Left ventricle myocardium inferior (tissue), 1 donor: ENCODE data around the gene PKHD1. TPM values are rescaled to one million over a fixed set of nuclear protein-coding genes. Genes with fewer than 3 reads are reported as not detected.

Experiments used
- DNase-seq: peaks from one replicate; pipeline ENCODE4 v3.0.0-alpha.2; 2020
- H3K27ac ChIP-seq: fragments of 200-600 bp; replicated peaks from 2 replicates; pipeline ENCODE4 v1.8.0; 2021
- H3K27me3 ChIP-seq: fragments of 200-600 bp; 2 replicates; pipeline ENCODE4 v1.8.0; 2021; ENCODE audit warnings: low read depth
- H3K36me3 ChIP-seq: fragments of 200-600 bp; 2 replicates; pipeline ENCODE4 v1.8.0; 2021
- H3K4me1 ChIP-seq: fragments of 200-600 bp; 2 replicates; pipeline ENCODE4 v1.8.0; 2021
- H3K4me3 ChIP-seq: fragments of 200-600 bp; 2 replicates; pipeline ENCODE4 v1.8.0; 2021; ENCODE audit warnings: mild to moderate bottlenecking, moderate library complexity
- H3K9me3 ChIP-seq: fragments of 200-600 bp; replicated peaks from 2 replicates; pipeline ENCODE4 v1.8.0; 2021
- intact Hi-C: fragments of 100-400 bp; cut with micrococcal nuclease; formaldehyde crosslinking; loops from one replicate; pipeline ENCODE4 v1.11.0; 2022
- total RNA-seq: library from RNA; stranded (reverse); fragmentation: NEBNext Ultra II Directional; extraction: Animal tissue kit (Norgen Biotek cat#: 25700); gene quantifications from one replicate; pipeline ENCODE4 v1.2.1, GENCODE V29; 2021
- TF ChIP-seq, protein P1 (sequence below): fragments of 200-600 bp; IDR thresholded peaks from 2 replicates; pipeline ENCODE4 v1.8.0; 2021; ENCODE audit warnings: antibody characterized with exemption, mild to moderate bottlenecking, borderline replicate concordance
- donor health status: DM: no; HTN: yes; CAD: no; lungs with severe emphysema.

PKHD1 gene
- total RNA-seq, 1 donor from 2014 or later, result not detected

DNA sequence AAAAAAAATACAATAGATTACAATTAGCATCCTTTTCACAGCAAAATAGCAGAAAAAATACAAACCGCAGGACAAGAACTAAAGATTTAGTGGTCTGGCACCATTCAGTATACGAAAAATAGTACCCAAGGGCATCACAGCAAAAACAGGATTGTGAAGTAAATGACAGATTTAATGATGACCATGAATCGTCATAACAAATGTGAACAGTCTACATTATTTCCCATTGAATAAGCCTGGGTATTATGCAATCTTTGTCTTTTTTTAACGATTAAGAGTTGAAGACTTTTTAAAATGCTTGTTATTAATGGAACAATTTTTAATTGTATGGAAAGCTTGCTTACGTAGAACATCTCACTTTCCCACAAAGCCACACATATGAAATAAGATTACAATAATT is 432.8 kb downstream of the PKHD1 start:
- DNase-seq, result no peak
- intact Hi-C loops, result no loop called here

DNA sequence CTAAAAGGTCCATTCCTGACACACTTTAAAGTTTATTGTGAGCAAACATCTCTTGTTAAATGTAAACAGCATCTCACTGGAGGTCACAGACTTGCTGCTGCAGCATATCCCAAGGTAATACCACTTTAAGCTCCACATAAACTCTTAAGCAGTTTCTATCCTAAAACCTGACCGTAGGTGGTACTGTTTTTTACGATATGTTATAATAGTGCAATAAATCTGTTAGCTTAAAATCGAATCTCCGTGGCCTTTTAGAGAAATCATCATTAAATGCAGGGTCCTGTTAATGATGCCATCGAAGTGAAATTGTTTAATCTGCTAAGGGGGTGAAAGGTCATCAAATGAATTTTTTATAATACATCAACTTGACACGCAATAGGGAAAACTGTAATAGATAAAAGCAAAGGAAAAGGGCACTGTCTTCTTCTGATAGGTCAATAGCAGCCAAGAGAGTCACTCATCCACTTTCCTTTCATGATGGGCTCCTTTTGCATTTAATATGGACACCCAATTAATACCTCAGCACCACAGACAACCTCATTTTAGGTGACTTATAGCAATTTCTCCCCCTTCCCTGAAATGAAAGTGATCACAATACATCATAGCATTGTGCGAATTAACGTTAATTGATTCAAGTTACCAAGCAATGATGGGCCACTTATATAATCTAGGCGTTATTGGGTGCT is 436.1 kb downstream of the PKHD1 start:
- H3K36me3 ChIP-seq, result no peaks in the 10 kb centered on the region
- TF ChIP-seq, protein P1, sequence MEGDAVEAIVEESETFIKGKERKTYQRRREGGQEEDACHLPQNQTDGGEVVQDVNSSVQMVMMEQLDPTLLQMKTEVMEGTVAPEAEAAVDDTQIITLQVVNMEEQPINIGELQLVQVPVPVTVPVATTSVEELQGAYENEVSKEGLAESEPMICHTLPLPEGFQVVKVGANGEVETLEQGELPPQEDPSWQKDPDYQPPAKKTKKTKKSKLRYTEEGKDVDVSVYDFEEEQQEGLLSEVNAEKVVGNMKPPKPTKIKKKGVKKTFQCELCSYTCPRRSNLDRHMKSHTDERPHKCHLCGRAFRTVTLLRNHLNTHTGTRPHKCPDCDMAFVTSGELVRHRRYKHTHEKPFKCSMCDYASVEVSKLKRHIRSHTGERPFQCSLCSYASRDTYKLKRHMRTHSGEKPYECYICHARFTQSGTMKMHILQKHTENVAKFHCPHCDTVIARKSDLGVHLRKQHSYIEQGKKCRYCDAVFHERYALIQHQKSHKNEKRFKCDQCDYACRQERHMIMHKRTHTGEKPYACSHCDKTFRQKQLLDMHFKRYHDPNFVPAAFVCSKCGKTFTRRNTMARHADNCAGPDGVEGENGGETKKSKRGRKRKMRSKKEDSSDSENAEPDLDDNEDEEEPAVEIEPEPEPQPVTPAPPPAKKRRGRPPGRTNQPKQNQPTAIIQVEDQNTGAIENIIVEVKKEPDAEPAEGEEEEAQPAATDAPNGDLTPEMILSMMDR, result no peak
- no peaks in the 10 kb centered on the region for H3K9me3 ChIP-seq
- no peak overlapping the region for H3K4me3 ChIP-seq
- DNase-seq, result no peak
- no peaks in the 10 kb centered on the region for H3K4me1 ChIP-seq
- H3K27me3 ChIP-seq, result no peaks in the 10 kb centered on the region
- no peak overlapping the region for H3K27ac ChIP-seq
- intact Hi-C loops, result no loop called here

More for the DNA sequence above, 432.8 kb downstream of the PKHD1 start:
- TF ChIP-seq, protein P1, result no peak
- Histone ChIP-seq H3K36me3 (no peaks in the 10 kb centered on the region), H3K9me3 (no peaks in the 10 kb centered on the region), H3K27me3 (no peaks in the 10 kb centered on the region), H3K4me3 (no peak overlapping the region), H3K4me1 (no peaks in the 10 kb centered on the region), H3K27ac (no peak overlapping the region)

DNA sequence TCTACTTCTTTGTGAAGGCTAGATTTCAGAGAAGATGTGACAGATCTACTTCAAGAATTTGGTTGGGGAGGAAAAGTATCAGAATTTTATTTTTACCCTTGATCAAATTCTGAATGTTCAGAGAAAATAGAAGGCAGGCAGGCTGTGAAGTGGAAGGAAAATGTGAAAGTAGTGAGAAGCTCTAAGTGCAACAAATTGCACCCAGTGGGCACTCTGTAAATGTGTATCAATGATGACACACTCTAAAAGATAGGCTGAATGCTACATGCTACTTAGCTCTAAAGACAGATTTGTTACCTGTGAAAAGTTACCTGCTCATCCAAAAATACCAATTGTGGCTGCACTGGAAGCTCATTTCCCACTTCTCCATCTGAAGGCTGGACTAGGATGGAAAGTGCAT is 438.6 kb downstream of the PKHD1 start:
- H3K36me3 ChIP-seq, result no peaks in the 10 kb centered on the region
- no peaks in the 10 kb centered on the region for H3K27me3 ChIP-seq
- H3K4me1 ChIP-seq, result no peaks in the 10 kb centered on the region
- no peak for DNase-seq
- TF ChIP-seq, protein P1, result no peak
- no peaks in the 10 kb centered on the region for H3K9me3 ChIP-seq
- H3K27ac ChIP-seq, result no peak overlapping the region
- H3K4me3 ChIP-seq, result no peak overlapping the region
- intact Hi-C loops, result no loop called here

DNA sequence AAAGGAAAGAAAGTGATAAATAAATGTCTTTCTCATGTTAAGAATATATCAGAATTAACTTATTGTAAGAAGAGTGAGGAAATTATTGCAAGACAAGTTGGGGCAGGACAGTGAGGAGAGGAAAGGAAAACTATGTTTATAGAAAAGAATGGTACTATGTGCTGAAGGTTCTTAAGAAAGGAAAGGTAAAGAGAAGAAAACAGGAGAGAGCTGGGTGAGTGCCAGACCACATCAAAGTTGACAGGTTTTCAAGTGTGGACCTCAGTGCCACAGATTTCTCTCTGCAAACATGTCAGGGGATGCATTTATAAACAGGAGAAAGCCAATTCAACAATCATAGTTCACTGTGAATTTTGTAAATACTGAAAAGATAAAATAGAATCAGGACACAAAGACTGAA is 439.2 kb downstream of the PKHD1 start:
- Histone ChIP-seq H3K4me3 (no peak overlapping the region), H3K27me3 (no peaks in the 10 kb centered on the region), H3K9me3 (no peaks in the 10 kb centered on the region), H3K4me1 (no peaks in the 10 kb centered on the region), H3K27ac (no peak overlapping the region), H3K36me3 (no peaks in the 10 kb centered on the region)
- intact Hi-C loops, result no loop called here
- DNase-seq, result no peak
- TF ChIP-seq, protein P1, result no peak

DNA sequence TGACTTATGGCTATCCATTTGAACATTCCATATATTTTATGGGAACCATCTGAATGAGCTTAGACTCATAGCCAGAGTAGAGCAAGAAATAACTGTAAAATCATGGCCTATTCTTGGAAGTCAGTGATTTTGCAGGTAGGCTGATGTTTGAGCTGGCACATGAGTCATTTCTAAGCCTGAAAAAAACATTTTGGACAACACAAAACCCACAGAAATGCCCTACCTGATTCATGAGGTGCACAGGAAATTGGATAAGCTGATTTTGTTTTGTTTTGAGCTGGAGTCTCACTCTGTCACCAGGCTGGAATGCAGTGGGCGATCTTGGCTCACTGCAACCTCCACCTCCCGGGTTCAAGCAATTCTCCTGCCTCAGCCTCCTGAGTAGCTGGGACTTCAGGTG is 443.0 kb downstream of the PKHD1 start:
- no peak overlapping the region for H3K27ac ChIP-seq
- TF ChIP-seq, protein P1, result no peak
- no peaks in the 10 kb centered on the region for H3K9me3 ChIP-seq
- intact Hi-C loops, result no loop called here
- no peak for DNase-seq
- H3K27me3 ChIP-seq, result no peaks in the 10 kb centered on the region
- H3K4me3 ChIP-seq, result no peak overlapping the region
- H3K4me1 ChIP-seq, result no peaks in the 10 kb centered on the region
- H3K36me3 ChIP-seq, result no peaks in the 10 kb centered on the region
